ENCODE measurements around the gene NEGR1.

DNA sequence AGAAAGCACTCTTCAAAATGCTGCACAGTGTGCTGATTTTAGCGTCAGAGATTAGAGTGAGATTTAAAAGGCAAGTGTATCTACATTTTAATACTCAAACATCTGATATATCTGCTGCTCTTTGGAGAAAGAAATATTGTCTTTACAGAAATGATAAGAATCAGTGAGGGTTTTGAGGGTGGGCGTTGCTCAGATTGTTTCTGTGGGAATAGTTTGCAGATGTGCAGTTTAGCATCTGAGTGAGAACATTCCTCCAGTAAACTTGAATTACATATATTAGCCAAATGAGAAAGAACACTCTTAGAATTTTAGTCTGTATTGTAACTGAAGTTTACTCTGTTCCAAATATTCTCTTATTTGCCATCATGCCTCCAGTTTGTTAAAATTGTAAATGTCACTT is 549.2 kb downstream of the NEGR1 start:
- TF ChIP-seq, protein P1, sequence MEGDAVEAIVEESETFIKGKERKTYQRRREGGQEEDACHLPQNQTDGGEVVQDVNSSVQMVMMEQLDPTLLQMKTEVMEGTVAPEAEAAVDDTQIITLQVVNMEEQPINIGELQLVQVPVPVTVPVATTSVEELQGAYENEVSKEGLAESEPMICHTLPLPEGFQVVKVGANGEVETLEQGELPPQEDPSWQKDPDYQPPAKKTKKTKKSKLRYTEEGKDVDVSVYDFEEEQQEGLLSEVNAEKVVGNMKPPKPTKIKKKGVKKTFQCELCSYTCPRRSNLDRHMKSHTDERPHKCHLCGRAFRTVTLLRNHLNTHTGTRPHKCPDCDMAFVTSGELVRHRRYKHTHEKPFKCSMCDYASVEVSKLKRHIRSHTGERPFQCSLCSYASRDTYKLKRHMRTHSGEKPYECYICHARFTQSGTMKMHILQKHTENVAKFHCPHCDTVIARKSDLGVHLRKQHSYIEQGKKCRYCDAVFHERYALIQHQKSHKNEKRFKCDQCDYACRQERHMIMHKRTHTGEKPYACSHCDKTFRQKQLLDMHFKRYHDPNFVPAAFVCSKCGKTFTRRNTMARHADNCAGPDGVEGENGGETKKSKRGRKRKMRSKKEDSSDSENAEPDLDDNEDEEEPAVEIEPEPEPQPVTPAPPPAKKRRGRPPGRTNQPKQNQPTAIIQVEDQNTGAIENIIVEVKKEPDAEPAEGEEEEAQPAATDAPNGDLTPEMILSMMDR (IDR thresholded peaks at IDR 0.05) = no peak
- TF ChIP-seq POLR2A (IDR thresholded peaks at IDR 0.05) (no peak), POLR2AphosphoS5 (IDR thresholded peaks at IDR 0.05) (no peak)
